GM18505 (cell line): ENCODE data around the gene ANKAR.

Experiments
- ATAC-seq: cut with Tn5 transposase; IDR thresholded peaks from one replicate; pipeline ENCODE4 v1.9.1; 2021; ENCODE audit not compliant: unreplicated experiment
- POLR2A ChIP-seq: IDR thresholded peaks from 4 replicates; pipeline ENCODE4 v1.6.1; 2011; ENCODE audit warnings: borderline replicate concordance; ENCODE audit not compliant: insufficient read depth, insufficient read length; ENCODE audit errors: extremely low read depth

Gene ANKAR

GRCh38 chr2:189719571-189719970, 45.1 kb downstream of the ANKAR start:
- TF ChIP-seq POLR2A, result no peak
- no peak for ATAC-seq

- no peak for ATAC-seq
- no peak for TF ChIP-seq POLR2A
Observed at GRCh38 chr2:189723192-189723591, 48.7 kb downstream of the ANKAR start.
